ENCODE data around the gene GATAD2B.
"Not testable (repeated sequence)": the region's sequence is repeated elsewhere in the genome, so short reads cannot be mapped to it uniquely, and the experiment has no call there.

GATAD2B gene

DNA sequence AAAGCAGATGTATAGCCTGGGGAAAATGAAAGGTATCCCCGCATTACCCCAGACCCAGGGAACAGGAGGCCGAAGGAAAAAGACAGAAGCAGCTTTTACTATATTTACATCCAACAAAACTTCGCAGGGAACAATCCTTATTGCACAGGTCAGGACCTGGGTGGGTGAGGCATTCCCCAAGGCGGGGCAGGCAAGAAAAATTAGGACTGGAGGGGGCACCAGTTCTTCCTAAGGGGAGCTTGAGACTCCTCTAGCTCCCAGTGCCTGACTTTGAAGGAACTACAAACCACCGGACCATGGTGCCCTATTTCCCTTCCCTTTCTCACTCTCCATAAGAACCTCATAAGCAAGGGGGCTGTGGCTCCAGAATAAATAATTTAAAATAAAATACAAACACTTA is 6.7 kb upstream of the GATAD2B start:
- DNase-seq, result no peak

DNA sequence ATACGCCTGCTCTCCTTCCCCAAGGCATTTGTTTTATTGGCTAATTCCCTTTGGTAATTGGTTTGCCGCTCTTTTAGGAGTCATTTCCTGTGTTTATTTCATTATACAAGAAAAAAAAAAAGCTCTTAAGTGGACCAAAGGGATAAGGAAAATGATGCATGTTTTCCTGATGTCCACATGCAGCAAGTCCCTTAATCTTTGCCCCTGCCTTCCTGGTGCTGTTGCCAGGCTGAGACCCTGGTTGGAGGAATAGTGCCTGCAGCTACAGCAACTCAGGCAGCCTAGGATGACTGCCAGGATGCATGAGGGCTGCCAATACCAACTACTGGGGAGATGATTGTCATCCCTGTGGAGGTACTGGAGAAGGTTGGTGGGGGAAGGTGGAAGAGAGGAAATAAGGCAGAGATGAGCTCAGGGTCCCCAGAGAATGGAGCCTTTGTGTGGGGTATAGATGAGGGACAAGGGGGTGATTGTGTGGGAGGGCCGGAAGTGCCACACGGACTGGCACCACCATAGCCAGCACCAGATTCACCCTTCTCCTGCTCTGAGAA is 6.1 kb upstream of the GATAD2B start:
- no peak for DNase-seq

DNA sequence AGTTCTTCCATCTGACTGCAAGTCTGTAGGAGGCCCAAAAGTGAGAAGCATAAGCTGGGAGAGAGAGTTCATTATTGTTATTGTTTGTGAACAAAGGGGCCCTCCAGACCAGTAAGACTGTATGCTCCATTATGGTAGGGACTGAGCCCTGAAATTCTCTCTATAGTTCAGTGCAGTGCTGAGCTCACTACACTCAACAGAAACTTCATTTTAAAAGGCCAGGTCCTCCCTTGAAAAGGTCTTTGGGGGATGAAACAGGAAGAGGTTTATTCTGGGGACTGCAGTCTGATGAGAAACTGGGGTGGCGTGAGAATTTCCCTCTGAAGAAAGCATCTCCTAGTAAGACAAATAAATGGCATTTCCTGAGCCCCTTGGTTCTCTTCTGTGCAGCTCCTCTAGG is 5.5 kb upstream of the GATAD2B start:
- no peak for DNase-seq

DNA sequence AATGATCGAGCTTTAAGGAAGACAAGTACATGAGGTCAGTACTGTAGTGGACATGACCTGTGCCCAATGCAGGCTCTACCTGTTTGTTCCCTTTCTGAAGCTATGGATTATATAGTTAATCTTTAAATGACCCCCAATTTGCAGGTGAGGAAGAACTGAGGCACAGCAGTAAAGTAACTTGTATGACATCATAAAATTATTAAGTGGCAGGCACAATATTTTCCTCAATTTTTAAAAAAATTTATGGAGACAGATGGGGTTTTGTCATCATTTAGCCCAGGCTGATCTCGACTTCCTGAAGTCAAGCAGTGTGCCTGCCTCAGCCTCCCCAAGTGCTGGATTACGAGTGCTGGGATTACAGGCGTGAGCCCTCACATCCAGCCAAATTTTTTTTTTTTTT is 3.6 kb upstream of the GATAD2B start:
- no peak for DNase-seq

DNA sequence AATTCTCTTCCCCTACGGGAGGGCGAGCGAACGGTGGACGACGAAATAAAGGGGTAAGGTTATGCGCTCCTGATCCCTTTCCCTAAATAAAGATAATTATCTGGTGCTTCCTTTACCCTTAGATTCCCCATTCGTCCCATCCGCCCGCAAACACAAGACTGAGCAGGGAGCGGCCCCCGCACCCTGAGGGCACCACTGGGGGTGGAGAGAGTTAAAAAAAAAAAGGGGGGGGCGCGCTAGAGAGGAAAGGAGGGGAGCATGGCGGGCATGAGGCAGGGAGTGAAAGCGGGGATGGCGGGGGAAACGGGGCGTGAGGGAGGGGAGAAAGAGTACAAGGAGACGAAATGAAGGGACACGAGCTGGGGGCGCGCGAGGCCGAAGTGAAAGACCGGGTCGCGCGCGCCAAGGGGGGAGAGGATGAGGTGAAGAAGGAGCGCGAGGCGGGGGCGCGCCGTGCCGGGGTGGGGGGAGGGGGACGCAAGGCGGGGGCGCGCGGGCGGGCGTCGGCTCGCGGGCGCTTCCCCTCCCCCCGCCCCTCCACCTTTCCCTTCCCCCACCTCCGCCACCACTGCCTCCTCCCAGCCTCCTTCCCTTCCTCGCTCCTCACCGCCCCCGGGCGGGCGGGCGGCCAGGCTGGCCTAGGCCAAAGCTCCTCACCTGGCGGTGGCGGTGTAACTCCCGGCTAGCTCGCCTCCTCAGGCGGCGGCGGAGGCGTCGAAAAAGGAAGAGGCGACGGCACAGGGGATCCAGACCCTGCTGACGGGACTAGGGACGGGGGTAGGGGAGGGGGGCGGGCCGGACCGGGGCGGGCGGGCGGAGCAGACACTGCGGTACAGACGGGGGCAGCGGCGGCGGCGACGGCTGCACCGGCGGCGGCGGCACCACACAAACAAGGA is 448 bp downstream of the GATAD2B start:
- DNase-seq, result peak; percentile 97

DNA sequence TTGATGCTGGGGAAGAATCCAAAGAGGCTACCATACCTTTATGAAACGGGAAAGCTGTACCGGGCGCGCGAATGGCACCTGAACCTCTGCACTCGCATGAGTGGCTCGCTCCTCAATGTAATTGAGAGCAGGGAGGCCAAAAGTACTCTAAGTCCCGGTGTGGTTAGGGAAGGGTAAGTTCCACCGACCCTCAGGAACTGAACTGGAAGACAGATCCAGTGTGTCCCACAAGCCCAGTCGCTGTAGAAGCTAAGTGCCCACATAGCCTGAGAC is 1.0 kb downstream of the GATAD2B start:
- no peak for DNase-seq

DNA sequence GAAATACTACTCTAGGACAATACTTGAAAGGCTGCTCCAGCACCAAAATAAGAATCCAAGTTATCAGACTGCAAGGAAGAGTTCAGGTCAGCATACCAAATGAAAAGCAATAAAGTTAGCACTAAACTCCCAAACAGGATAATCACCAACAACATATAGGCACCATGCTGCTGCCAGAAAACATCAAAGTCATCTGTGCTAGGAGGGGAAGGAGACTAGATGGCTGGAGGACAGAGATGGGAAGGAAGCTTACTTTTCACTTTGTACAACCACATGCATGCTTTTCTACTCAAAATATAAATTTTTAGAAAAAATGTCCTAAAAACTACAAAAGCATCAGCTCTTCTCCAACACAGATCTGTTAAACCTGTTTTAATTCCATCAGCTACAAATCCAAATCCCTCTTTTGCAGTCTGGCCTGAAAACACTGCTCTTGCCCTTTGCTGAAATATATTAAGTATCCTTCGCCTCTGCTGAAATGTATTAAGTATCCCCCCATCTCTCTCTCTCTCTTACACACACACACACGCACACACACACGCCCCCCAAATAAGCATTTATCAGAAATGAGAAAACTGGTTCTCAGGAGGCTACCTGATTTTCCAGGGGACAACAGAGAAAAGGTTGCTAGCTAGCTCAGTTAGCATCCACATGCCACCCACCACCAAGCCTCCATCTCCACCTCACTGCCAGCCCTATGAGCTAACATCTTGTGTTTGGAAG is 1.5 kb downstream of the GATAD2B start:
- DNase-seq, result peak; percentile 39

DNA sequence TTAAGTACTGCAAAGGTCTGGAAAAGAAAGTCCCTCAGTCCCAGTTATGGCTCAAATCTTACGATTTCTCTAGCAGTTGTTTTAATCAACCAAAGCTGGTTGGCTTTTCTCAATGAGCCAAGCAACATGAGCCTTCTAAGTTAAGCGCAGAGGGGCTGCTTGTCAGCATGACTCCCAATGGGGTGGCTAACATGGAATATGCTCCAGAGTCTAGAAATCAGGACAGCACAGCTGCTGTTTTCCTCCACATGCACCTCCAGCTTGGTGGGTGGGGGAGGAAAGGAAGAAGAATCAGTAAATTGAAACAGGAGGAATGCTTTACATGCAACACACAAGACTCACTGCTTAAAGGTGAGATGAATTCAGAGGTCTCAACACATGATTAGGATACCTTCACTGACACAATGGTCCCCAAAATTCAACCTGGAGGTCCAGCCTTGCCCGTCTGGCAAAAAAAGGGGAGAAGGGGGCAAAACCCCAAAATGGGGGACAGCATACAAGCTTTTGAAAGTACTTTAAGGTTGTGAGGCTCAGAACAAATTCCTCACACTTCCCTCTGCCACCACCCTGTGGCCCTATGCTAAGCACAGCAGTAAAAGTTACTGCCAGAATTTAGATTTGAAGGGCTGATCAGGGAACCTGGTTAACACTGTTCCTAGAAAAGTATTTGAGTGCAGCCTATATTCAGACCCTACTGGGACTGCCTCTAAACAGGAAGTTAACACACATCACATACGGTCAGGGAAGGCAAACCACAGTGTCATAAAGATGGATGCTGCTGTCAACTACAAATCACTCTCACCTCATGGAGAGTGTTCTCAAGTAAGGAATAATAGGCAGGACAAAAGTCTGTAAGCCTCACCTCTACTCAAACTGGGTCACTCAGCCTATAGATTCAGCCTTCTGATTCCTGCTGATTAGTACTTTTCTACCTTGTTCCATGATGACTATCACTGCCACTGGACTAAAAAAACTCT is 2.6 kb downstream of the GATAD2B start:
- DNase-seq, result peak; percentile 95

DNA sequence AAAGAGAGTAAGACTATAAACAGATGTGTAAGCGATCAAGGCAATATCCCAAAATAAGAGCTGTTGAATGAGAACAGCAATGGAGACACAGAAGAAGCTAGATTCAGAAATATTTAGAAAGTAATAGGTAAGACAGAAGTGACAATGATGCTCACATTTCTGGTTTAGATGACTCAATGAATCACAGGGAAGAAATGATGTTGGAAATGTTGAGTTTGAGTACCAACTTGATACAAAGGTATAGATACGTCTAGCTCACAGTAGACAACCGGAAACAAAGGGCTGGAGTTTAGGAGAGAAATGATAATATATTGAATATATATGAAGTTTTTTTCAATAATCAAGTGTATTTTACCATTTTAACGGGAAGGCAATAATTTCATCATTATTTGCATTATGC is 6.5 kb downstream of the GATAD2B start:
- DNase-seq, result no peak

DNA sequence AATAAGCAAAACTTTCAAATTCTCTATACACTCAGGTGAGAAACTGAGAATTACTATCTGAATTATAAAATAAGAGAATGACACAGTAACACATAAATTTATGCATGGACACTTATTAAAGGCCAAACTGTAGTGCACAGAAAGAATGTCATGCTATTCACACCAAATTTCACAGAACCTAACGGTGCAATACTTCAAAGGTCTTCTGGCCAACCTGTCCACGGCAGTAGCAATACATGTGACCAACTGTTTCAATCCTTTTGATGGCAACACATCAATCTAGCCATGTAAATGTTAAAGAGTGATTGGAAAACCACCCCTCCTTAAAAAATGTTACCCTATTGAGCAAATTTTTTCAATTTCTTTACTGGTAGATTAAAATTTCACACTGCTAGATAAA is 10.4 kb downstream of the GATAD2B start:
- no peak for DNase-seq

DNA sequence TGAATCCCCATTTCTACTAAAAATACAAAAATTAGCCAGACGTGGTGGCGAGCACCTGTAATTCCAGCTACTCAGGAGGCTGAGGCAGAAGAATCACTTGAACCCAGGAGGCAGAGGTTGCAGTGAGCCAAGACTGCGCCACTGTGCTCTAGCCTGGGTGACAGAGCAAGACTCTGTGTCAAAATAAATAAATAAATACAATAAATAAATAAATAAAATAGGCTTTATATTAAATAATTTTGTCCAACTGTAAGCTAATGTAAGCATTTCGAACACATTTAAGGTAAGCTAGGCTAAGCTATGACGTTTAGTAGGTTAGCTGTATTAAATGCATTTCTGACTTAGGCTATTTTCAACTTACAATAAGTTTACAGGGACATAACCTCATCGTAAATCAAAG is 12.2 kb downstream of the GATAD2B start:
- not testable (repeated sequence) for DNase-seq

DNA sequence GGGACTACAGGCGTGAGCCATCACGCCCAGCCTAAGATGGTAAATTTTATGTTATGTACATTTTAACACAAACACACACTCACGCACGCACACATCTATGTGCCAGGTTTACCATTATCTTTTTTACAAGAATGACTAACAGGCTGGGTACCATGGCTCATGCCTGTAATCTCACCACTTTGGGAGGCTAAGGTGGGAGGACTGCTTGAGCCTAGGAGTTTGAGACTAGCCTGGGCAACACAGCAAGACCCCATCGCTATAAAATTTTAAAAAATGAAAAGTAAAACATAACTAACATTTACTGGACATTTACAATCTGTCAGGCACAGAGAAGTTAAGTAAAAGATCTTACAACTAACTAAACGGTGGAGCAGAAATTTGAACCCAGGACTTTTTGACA is 14.7 kb downstream of the GATAD2B start:
- no peak for DNase-seq

DNA sequence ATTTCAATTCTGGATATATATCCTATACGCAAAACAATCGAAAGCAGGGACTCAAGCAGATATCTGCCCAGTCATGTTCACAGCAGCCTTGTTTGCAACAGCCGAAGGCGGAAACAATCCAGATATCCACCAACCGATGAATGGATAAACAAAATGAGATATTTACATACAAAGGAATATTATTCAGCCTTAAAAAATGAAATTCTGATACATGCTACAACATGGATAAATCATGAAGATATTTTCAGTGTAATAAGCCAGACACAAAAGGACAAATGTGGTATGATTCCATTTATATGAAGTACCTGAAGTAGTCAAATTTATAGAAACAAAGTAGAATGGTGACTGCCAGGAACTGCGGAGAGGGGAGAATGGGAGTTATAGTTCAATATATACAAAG is 15.6 kb downstream of the GATAD2B start:
- no peak for DNase-seq

DNA sequence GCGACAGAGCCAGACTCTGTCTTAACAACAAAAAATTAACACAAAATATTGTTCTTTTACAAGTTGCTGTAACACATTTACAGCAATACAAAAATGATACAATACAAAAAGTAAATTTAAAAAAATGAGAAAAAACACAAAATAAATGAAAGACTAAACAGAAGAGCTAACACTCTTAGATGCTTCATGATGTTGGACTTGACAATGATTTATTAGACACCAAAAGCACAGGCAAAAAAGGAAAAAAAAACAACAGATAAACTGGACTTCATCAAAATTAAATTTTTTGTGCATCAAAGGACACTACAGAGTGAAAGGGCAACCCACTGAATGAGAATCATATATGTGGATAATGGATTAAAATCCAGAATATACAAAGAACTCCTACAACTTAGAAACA is 16.4 kb downstream of the GATAD2B start:
- DNase-seq, result no peak

DNA sequence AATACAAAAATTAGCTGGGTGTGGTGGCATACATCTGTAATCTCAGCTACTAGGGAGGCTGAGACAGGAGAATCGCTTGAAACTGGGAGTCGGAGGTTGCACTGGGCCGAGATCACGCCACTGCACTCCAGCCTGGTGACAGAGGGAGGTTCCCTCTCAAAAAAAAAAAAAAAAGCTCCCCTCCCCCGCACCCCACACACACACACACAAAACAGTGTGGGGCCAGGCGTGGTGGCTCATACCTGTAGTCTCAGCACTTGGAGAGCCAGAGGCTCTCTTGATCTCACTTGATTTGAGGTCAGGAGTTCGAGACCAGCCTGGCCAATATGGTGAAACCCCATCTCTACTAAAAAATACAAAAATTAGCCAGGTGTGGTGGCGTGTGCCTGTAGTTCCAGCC is 16.9 kb downstream of the GATAD2B start:
- DNase-seq, result not testable (repeated sequence)

DNA sequence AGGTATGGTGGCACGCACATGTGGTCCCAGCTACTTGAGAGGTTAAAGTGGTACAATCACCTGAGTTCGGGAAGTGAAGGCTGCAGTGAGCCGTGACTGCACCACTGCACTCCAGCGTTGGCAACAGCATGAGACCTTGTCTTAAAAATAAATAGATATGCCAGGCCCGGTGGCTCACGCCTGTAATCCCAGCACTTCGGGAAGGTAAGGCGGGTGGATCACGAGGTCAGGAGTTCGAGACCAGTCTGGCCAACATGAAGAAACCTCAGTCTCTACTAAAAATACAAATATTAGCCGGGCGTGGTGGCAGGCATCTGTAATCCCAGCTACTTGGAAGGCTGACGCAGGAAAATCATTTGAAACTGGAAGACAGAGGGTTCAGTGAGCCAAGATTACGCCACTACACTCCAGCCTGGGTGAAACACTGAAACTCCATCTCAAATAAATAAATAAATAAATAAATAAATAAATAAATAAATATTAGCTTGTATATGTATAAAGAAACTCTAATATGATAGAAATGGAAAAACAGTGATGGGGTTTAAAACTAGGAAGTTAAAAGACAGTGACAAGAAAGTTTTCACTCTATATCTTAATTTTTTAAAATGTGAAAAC is 18.8 kb downstream of the GATAD2B start:
- no peak for DNase-seq

DNA sequence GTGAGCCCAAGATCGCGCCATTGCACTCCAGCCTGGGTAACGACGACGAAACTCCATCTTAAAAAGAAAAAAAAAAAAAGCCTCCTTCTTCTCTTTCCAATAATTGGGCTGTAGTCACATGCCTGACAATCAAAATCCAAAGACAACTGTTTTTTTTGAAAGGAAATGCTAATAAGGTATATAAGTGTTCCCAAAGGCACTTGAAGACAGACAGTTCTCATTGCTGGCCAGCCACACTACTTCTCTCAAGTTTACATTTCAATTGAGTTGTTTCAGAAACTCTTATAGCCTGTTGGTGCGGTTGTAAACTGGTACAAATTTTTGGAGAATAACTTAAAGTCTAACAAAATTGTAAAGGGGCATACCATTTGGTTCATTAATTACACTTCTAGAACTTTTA is 23.3 kb downstream of the GATAD2B start:
- no peak for DNase-seq

DNA sequence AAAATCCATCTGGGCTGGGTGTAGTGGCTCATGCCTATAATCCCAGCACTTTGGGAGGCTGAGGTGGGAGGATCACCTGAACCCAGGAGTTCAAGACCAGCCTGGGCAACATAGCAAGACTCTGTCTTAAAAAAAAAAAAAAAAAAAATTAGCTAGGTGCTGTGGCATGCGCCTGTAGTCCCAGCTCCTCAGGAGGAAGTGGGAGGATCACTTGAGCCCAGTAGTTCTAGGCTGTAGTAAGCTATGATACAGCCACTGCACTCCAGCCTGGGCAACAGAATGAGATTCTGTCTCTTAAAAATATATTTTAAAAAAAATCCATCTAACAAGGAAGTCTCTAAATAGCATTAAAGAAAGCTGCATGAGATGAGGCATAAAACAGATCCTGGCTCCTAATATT is 26.9 kb downstream of the GATAD2B start:
- not testable (repeated sequence) for DNase-seq

DNA sequence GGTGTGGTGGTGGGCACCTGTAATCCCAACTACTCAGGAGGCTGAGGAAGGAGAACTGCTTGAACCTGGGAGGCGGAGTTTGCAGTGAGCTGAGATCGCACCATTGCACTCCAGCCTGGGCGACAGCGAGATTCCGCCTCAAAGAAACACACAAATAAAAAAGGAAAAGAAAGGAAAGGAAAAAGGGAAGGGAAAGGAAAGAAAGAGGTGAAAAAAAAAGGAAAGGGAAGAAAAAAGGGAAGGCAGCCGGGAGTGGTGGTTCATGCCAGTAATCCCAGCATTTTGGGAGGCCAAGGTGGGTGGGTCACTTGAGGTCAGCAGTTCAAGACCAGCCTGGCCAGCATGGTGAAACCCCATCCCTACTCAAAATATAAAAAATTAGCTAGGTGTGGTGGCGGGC is 31.7 kb downstream of the GATAD2B start:
- not testable (repeated sequence) for DNase-seq

DNA sequence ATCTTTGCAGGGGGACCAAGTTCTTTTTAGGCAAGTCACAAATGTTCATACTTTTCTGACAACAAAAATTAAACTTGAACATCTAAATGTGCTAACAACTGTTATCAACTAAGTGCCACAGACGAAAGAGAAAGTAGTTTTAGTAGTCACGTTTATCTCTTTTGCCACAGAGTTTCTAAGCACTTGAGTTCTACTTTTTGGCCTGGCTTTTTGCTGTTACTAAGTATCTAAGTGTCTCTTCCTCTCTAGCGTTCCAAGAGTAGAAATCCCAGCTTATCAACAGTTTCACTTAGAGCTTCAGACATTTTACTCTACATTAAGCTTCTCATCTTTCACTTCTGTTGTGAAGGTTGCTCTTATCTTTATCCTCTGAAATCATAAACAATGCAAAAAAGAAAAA is 34.2 kb downstream of the GATAD2B start:
- DNase-seq, result peak; percentile 93

DNA sequence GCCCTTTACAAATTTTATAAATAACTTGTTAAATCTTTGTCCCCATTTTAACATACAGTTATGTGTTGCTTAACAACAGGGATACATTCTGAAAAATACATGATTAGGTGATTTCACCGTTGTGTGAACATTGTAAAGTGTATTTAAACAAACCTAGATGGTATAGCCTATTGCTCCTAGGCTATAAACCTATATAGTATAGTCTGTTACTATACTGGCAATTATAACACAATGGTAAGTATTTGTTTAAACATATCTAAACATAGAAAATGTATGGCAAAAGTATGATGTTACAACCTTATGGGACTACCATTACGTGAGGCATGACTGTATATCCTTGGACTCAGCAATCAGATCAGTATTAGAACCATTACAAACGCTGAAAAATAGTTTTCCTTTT is 36.6 kb downstream of the GATAD2B start:
- no peak for DNase-seq

DNA sequence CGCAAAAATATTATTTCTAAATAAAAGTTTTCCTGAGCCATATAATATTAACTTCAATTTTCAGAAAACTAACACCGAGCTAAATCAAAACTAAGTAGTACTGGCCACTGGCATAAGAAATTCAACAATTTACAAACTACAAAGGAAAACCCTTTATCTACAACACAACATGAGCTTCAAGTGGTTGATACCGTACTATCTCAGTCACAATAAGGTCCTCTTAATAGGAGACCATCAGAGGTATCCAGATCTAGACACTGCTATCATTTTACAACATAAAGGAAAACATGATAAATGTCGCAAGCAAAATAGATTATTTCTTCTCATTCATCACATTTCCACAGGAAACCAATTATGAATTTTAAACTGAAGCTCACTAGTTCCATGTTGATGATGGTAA is 39.5 kb downstream of the GATAD2B start:
- DNase-seq, result peak; percentile 72
